SK-N-SH (cell line): ENCODE measurements around the gene RAD54L2.

Experiments
- CHD2 ChIP-seq: fragments of 150-350 bp; IDR thresholded peaks from 2 replicates; pipeline ENCODE4 v1.6.1; 2018; ENCODE audit warnings: low read length; ENCODE audit not compliant: partially characterized antibody
- ELF1 ChIP-seq: IDR thresholded peaks from 2 replicates; pipeline ENCODE4 v1.4.0; 2012
- EP300 ChIP-seq, 2 experiments: IDR thresholded peaks; 2 replicates each; pipeline versions ENCODE4 v1.4.0 to v1.6.1; 2012; ENCODE audit warnings: borderline replicate concordance in 1 of 2, low read depth in 1 of 2, low read length in 1 of 2
- EZH2phosphoT487 ChIP-seq: fragments of 200-600 bp; sonication (generic); IDR thresholded peaks from 2 replicates; pipeline ENCODE4 v1.6.1; 2017; ENCODE audit warnings: low read depth, mixed run types, mild to moderate bottlenecking, antibody characterized with exemption, moderate library complexity, borderline replicate concordance
- JUND ChIP-seq: IDR thresholded peaks from 2 replicates; pipeline ENCODE4 v1.4.0; 2012
- MXI1 ChIP-seq: IDR thresholded peaks from 2 replicates; pipeline ENCODE4 v1.6.1; 2012; ENCODE audit warnings: mild to moderate bottlenecking, low read depth, low read length, improper control_type of control experiment
- RCOR1 ChIP-seq: fragments of 150-350 bp; IDR thresholded peaks from 2 replicates; pipeline ENCODE4 v1.6.1; 2017; ENCODE audit warnings: antibody characterized with exemption, low read length
- SIN3A ChIP-seq: IDR thresholded peaks from 2 replicates; pipeline ENCODE4 v1.6.1; 2012; ENCODE audit warnings: low read depth, mild to moderate bottlenecking, low read length, moderate library complexity, borderline replicate concordance
- TEAD4 ChIP-seq: IDR thresholded peaks from 2 replicates; pipeline ENCODE4 v1.4.0; 2012; ENCODE audit warnings: mild to moderate bottlenecking, borderline replicate concordance; ENCODE audit not compliant: insufficient read depth
- TF ChIP-seq, protein P1 (sequence below): fragments of 200-600 bp; sonication (generic); IDR thresholded peaks from 2 replicates; pipeline ENCODE4 v1.6.1; 2017; ENCODE audit warnings: antibody characterized with exemption, mild to moderate bottlenecking, moderate library complexity
- TF ChIP-seq, protein P2 (sequence below): IDR thresholded peaks from 2 replicates; pipeline ENCODE4 v1.6.1; 2012; ENCODE audit warnings: mild to moderate bottlenecking, low read depth, low read length, moderate library complexity
- TF ChIP-seq, protein P3 (sequence below): IDR thresholded peaks from 2 replicates; pipeline ENCODE4 v1.4.0; 2012; ENCODE audit warnings: low read depth, borderline replicate concordance

DNA sequence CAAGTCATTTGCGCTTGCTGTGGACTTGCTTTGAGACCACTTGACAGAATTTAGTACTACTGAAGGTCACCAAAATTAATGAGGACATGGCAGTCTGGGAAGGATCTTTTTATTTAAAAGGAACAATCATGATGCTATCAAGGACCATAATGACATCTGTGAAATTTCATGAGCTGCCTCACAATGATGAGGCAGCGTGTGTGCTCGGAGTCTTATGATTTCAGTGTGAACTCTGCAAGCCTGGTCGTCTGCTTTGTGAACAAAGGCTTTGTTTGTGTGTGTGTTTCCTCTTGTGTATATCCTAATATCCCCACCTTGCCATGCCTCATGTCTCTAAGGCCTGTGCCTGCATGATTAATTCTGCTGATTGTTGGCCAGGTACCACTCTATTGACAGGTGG lies 46.7 kb downstream of the RAD54L2 start:
- TF ChIP-seq SIN3A (no peak), MXI1 (no peak; the same call in 1 of the 2 replicates), TEAD4 (no peak), ELF1 (no peak), EZH2phosphoT487 (no peak), RCOR1 (no peak), EP300 (IDR thresholded peaks at IDR 0.05; ENCODE audit: borderline replicate concordance in 1 of 2, low read depth in 1 of 2, low read length in 1 of 2) (peak in 1 of 2 experiments; percentile 65; a peak in 2 of 4 replicates), CHD2 (no peak), JUND (no peak)
- TF ChIP-seq, protein P1, sequence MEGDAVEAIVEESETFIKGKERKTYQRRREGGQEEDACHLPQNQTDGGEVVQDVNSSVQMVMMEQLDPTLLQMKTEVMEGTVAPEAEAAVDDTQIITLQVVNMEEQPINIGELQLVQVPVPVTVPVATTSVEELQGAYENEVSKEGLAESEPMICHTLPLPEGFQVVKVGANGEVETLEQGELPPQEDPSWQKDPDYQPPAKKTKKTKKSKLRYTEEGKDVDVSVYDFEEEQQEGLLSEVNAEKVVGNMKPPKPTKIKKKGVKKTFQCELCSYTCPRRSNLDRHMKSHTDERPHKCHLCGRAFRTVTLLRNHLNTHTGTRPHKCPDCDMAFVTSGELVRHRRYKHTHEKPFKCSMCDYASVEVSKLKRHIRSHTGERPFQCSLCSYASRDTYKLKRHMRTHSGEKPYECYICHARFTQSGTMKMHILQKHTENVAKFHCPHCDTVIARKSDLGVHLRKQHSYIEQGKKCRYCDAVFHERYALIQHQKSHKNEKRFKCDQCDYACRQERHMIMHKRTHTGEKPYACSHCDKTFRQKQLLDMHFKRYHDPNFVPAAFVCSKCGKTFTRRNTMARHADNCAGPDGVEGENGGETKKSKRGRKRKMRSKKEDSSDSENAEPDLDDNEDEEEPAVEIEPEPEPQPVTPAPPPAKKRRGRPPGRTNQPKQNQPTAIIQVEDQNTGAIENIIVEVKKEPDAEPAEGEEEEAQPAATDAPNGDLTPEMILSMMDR, result no peak
- TF ChIP-seq, protein P2, sequence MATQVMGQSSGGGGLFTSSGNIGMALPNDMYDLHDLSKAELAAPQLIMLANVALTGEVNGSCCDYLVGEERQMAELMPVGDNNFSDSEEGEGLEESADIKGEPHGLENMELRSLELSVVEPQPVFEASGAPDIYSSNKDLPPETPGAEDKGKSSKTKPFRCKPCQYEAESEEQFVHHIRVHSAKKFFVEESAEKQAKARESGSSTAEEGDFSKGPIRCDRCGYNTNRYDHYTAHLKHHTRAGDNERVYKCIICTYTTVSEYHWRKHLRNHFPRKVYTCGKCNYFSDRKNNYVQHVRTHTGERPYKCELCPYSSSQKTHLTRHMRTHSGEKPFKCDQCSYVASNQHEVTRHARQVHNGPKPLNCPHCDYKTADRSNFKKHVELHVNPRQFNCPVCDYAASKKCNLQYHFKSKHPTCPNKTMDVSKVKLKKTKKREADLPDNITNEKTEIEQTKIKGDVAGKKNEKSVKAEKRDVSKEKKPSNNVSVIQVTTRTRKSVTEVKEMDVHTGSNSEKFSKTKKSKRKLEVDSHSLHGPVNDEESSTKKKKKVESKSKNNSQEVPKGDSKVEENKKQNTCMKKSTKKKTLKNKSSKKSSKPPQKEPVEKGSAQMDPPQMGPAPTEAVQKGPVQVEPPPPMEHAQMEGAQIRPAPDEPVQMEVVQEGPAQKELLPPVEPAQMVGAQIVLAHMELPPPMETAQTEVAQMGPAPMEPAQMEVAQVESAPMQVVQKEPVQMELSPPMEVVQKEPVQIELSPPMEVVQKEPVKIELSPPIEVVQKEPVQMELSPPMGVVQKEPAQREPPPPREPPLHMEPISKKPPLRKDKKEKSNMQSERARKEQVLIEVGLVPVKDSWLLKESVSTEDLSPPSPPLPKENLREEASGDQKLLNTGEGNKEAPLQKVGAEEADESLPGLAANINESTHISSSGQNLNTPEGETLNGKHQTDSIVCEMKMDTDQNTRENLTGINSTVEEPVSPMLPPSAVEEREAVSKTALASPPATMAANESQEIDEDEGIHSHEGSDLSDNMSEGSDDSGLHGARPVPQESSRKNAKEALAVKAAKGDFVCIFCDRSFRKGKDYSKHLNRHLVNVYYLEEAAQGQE, result no peak
- TF ChIP-seq, protein P3, sequence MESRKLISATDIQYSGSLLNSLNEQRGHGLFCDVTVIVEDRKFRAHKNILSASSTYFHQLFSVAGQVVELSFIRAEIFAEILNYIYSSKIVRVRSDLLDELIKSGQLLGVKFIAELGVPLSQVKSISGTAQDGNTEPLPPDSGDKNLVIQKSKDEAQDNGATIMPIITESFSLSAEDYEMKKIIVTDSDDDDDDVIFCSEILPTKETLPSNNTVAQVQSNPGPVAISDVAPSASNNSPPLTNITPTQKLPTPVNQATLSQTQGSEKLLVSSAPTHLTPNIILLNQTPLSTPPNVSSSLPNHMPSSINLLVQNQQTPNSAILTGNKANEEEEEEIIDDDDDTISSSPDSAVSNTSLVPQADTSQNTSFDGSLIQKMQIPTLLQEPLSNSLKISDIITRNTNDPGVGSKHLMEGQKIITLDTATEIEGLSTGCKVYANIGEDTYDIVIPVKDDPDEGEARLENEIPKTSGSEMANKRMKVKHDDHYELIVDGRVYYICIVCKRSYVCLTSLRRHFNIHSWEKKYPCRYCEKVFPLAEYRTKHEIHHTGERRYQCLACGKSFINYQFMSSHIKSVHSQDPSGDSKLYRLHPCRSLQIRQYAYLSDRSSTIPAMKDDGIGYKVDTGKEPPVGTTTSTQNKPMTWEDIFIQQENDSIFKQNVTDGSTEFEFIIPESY, result no peak
